Inflammatory macrophage treated with lipopolysaccharide for 1 hour (primary cell): ENCODE data around the gene CACNA2D2.

ENCODE experiments used
- DNase-seq, 2 donors: peaks; one replicate each; pipeline ENCODE4 v3.0.0-alpha.2; 2020 to 2022

CACNA2D2 gene

GRCh38 chr3:50359760-50360110, 143.7 kb downstream of the CACNA2D2 start:
- no peak for DNase-seq

- peak; percentile 96 to 98 for DNase-seq
These were observed 144.3 kb downstream of the CACNA2D2 start, which contains the start of gene TMEM115 for GRCh38 chr3:50358911-50359759. TSS of gene TMEM115 (minus strand) at chr3:50359521. CDS start at chr3:50359063, 458 bp downstream.

- DNase-seq: no peak
These were observed 145.0 kb downstream of the CACNA2D2 start for GRCh38 chr3:50358355-50358910.

GRCh38 chr3:50357481-50357880, 146.0 kb downstream of the CACNA2D2 start:
- peak; percentile 28 to 36 for DNase-seq

GRCh38 chr3:50356553-50356952, 146.9 kb downstream of the CACNA2D2 start:
- peak; percentile 53 to 64 for DNase-seq

- DNase-seq: no peak
These were observed 147.4 kb downstream of the CACNA2D2 start for GRCh38 chr3:50355829-50356552.

GRCh38 chr3:50354850-50355249, 148.6 kb downstream of the CACNA2D2 start:
- DNase-seq: no peak

GRCh38 chr3:50354186-50354764, 149.2 kb downstream of the CACNA2D2 start:
- DNase-seq: no peak

- no peak for DNase-seq
These were observed 150.0 kb downstream of the CACNA2D2 start for GRCh38 chr3:50353245-50354004.

GRCh38 chr3:50352781-50353180, 150.7 kb downstream of the CACNA2D2 start:
- peak; percentile 85 to 93 for DNase-seq

- DNase-seq: no peak
These were observed 152.1 kb downstream of the CACNA2D2 start for GRCh38 chr3:50351323-50351697.

GRCh38 chr3:50350527-50351322, 152.7 kb downstream of the CACNA2D2 start, which contains the start of the genes CYB561D2 and NPRL2:
TSS of gene CYB561D2 (plus strand) at chr3:50350862. CDS start at chr3:50351434, 572 bp downstream.
TSS of gene NPRL2 (minus strand) at chr3:50350775. CDS start at chr3:50350652, 123 bp downstream.
- DNase-seq: peak; percentile 95 to 97

GRCh38 chr3:50350213-50350526, 153.3 kb downstream of the CACNA2D2 start:
- DNase-seq: no peak

- DNase-seq: peak; percentile 53 to 79
These were observed 156.1 kb downstream of the CACNA2D2 start for GRCh38 chr3:50347187-50347813.

GRCh38 chr3:50345586-50346234, 157.7 kb downstream of the CACNA2D2 start, which contains the start of gene ZMYND10:
TSS of gene ZMYND10 (minus strand) at chr3:50345732. CDS start at chr3:50345579, 153 bp downstream.
- DNase-seq: peak; percentile 72 to 88

GRCh38 chr3:50345008-50345407, 158.4 kb downstream of the CACNA2D2 start:
- DNase-seq: no peak

GRCh38 chr3:50342813-50343633, 160.4 kb downstream of the CACNA2D2 start:
- no peak for DNase-seq

GRCh38 chr3:50341996-50342650, 161.3 kb downstream of the CACNA2D2 start:
- no peak for DNase-seq

- no peak for DNase-seq
These were observed 161.9 kb downstream of the CACNA2D2 start for GRCh38 chr3:50341537-50341936.
